BE2C (cell line): ENCODE data around the gene SELENOT.

Experiments used
- DNase-seq: peaks from one replicate; pipeline ENCODE4 v3.0.0-alpha.2; 2020
- H3K27me3 ChIP-seq: fragments of 250-450 bp; sonication (Bioruptor Pico); 2 replicates; pipeline ENCODE4 v1.5.1; 2020; ENCODE audit warnings: mild to moderate bottlenecking
- H3K36me3 ChIP-seq: fragments of 250-450 bp; sonication (Bioruptor Pico); 2 replicates; pipeline ENCODE4 v1.5.1; 2020; ENCODE audit warnings: mild to moderate bottlenecking
- H3K4me1 ChIP-seq: fragments of 250-450 bp; sonication (Bioruptor Pico); 2 replicates; pipeline ENCODE4 v1.5.1; 2020
- H3K4me3 ChIP-seq: 2 replicates; pipeline ENCODE4 v1.5.1; 2011; ENCODE audit warnings: low read depth, low read length
- H3K9me3 ChIP-seq: fragments of 250-450 bp; sonication (Bioruptor Pico); 2 replicates; pipeline ENCODE4 v1.5.1; 2020
- CTCF ChIP-seq: IDR thresholded peaks from 2 replicates; pipeline ENCODE4 v1.5.1; 2012; ENCODE audit warnings: mild to moderate bottlenecking, low read depth, low read length

Gene SELENOT

DNA sequence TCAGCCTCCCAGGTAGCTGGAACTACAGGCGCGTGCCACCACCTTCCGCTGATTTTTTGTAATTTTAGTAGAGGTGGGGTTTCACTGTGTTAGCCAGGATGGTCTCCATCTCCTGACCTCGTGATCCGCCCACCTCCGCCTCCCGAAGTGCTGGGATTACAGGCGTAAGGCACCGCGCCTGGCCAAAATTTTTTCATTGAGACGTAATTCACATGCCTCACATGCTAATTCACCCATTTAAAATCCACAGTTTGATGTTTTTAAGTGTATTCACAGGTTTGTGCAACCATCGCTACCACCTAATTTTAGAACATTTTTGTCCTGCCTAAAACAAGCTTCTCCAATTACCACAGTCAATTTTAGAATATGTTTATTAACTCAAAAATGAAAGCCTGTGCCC is 37.1 kb downstream of the SELENOT start:
- Histone ChIP-seq H3K36me3 (no peaks in the 10 kb centered on the region), H3K4me3 (no peak overlapping the region)
- TF ChIP-seq CTCF: no peak

DNA sequence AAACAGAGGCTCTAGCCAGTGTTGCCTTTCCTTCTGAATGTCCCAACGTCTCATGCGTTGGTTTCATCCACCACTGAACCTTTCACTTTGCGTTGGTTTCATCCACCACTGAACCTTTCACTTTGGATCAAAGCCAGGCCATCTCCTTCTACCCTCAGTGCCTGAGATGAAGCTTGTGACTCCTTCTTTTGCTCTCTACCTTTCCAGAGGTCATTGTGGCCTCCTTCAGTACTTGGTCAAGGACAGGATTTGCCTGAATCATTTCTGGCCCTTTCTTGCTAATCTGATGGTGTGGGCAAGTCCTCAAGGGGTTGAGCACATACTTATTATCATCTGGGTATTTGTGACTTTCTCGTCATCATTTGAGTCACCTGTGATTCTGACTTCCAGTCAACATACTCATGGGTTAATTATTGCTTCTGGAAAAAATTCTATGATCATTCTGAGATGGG is 50.0 kb downstream of the SELENOT start:
- Histone ChIP-seq H3K9me3 (no peaks in the 10 kb centered on the region), H3K4me3 (no peak overlapping the region), H3K36me3 (no peaks in the 10 kb centered on the region), H3K27me3 (no peaks in the 10 kb centered on the region; the same call in 1 of the 2 replicates), H3K4me1 (no peaks in the 10 kb centered on the region)
- no peak for DNase-seq
- no peak for TF ChIP-seq CTCF

More for the DNA sequence above, 37.1 kb downstream of the SELENOT start:
- no peak for DNase-seq
- no peaks in the 10 kb centered on the region for H3K4me1 ChIP-seq
- no peaks in the 10 kb centered on the region for H3K27me3 ChIP-seq
- H3K9me3 ChIP-seq: no peaks in the 10 kb centered on the region

DNA sequence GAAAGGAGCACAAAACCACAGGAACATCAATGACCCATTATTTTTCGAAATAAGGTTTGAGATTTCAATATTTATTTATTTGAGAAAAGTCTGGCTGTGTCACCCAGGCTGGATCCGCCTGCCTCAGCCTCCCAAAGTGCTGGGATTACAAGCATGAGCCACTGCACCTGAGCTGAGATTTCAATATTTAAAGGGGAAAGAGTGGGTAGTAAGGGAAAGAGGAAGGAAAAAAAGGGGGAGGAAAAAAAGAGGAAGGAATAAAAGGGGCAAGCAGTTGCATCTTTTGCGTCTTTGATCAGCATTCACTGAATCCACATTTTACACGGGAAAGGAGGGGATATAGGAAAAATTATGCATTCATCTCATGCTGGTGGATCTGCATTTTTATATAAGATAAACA is 53.2 kb downstream of the SELENOT start:
- Histone ChIP-seq H3K4me3 (no peak overlapping the region), H3K4me1 (no peaks in the 10 kb centered on the region), H3K9me3 (no peaks in the 10 kb centered on the region), H3K36me3 (no peaks in the 10 kb centered on the region), H3K27me3 (no peaks in the 10 kb centered on the region)
- TF ChIP-seq CTCF: no peak
- DNase-seq: no peak

- H3K27me3 ChIP-seq: peaks cover 8% of the 10 kb centered on the region
- DNase-seq: no peak
- H3K4me3 ChIP-seq: no peak overlapping the region
- no peaks in the 10 kb centered on the region for H3K9me3 ChIP-seq
- H3K4me1 ChIP-seq: no peaks in the 10 kb centered on the region
- no peak for TF ChIP-seq CTCF
- H3K36me3 ChIP-seq: no peaks in the 10 kb centered on the region
Observed at GRCh38 chr3:150662410-150663200, 59.5 kb downstream of the SELENOT start.

DNA sequence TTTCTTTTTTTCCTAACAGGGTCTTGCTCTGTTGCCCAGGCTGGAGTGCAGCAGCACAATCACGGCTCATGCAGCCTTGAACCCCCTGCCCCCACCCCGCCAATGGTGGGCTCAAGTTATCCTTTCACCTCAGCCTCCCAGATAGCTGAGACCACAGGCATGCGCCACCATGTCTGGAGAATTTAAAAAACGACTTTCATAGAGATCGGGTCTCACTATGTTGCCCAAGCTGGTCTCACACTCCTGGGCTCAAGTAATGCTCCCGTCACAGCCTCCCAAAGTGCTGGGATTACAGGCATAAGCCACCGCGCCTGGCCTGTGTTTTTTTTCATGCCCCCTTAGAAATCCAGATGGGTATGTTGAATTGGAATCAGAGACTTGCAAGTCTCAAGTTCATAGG is 60.3 kb downstream of the SELENOT start:
- H3K4me3 ChIP-seq: no peak overlapping the region
- H3K9me3 ChIP-seq: no peaks in the 10 kb centered on the region
- H3K27me3 ChIP-seq: peaks cover 8% of the 10 kb centered on the region
- H3K36me3 ChIP-seq: no peaks in the 10 kb centered on the region
- no peaks in the 10 kb centered on the region for H3K4me1 ChIP-seq
- TF ChIP-seq CTCF: no peak
- no peak for DNase-seq

DNA sequence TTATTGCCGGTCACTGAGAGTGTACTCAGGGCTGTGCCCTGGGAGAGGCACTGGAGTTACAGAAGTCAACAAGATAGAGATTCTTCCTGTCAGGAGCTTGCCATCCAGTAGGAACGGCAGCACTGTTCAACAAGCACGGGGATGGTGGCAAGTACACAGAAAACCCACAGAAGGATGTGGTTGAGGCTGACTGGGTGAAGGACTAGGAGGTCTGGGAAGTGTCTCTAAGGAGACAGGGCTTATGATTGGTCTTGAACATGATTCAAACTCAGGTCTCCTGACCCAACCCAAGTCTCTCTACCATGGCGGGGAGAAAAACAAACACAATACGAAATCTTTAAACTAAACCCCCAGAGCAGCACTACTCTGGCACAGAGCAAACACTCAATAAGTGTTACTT is 63.0 kb downstream of the SELENOT start:
- Histone ChIP-seq H3K27me3 (peaks cover 8% of the 10 kb centered on the region), H3K36me3 (no peaks in the 10 kb centered on the region), H3K4me3 (no peak overlapping the region), H3K9me3 (no peaks in the 10 kb centered on the region), H3K4me1 (no peaks in the 10 kb centered on the region)
- no peak for DNase-seq
- no peak for TF ChIP-seq CTCF
